Measurements from ENCODE around the gene ATP6V0B.

The ATP6V0B gene

DNA sequence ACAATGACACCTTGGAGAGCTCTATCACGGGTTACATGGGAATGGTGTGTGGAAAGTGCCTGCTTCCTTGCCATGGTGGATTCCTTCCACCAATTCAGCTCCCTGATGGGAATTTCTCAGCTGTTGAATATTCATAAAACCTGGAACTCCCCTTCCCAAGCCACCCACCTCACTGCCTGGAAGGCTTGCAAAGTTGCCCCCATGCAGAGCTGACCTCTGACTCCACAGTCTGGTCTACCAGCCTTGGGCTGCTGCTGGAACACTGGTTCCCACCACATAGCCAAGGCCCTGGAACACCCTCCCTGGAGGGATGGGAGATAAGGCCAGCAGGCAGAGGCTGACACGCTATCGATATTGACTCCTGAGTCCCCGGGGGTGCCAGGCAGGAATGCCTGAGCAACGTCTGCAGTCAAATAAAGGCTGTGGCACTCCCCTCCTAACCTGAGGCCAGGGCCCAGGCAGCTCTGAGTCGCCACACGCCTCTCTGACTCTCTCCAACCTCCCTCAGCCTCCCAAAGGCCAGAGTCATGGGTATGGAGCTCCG is 25.4 kb downstream of the ATP6V0B start:
- no peaks in the 10 kb centered on the region for H3K4me1 ChIP-seq (ENCODE audit: insufficient read depth, low read length)
- H3K27ac ChIP-seq (ENCODE audit: low read depth, low read length) = no peak overlapping the region
- H3K27me3 ChIP-seq (ENCODE audit: control insufficient read depth in 1 of 2, insufficient read depth in 2 of 2, low read length in 2 of 2) = no peaks in the 10 kb centered on the region
- H3K9ac ChIP-seq (ENCODE audit: low read length) = no peak overlapping the region
- no peaks in the 10 kb centered on the region for H3K9me3 ChIP-seq (ENCODE audit: low read length)
- no peak overlapping the region for H3K4me3 ChIP-seq (ENCODE audit: low read depth in 1 of 2, low read length in 2 of 2)
- H3K36me3 ChIP-seq (ENCODE audit: insufficient read depth, low read length) = peaks cover 11% of the 10 kb centered on the region

DNA sequence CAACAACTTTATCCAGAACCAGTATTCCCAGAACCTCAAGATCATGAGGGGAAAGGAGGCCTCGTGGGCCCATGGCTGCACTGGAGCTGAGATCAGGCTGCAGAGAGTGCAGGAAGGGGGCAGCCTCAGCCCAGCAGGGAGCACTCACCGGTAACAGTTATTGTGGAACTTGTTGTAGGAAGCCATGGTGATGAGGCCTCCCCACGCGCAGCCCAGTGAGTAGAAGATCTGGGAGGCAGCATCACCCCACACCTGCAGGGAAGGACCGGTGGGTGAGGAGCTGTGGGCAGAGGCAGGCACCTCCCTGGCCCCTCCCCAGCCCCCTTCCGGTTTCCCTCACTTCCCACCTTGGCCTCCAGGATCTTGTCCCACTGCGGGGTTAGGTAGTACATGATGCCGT is 27.4 kb downstream of the ATP6V0B start:
- peaks cover 5% of the 10 kb centered on the region for H3K4me1 ChIP-seq (ENCODE audit: insufficient read depth, low read length)
- peaks cover 11% of the 10 kb centered on the region for H3K36me3 ChIP-seq (ENCODE audit: insufficient read depth, low read length)
- no peak overlapping the region for H3K27ac ChIP-seq (ENCODE audit: low read depth, low read length)
- H3K9me3 ChIP-seq (ENCODE audit: low read length) = no peaks in the 10 kb centered on the region
- H3K27me3 ChIP-seq (ENCODE audit: control insufficient read depth in 1 of 2, insufficient read depth in 2 of 2, low read length in 2 of 2) = no peaks in the 10 kb centered on the region
- no peak overlapping the region for H3K9ac ChIP-seq (ENCODE audit: low read length)
- H3K4me3 ChIP-seq (ENCODE audit: low read depth in 1 of 2, low read length in 2 of 2) = no peak overlapping the region

DNA sequence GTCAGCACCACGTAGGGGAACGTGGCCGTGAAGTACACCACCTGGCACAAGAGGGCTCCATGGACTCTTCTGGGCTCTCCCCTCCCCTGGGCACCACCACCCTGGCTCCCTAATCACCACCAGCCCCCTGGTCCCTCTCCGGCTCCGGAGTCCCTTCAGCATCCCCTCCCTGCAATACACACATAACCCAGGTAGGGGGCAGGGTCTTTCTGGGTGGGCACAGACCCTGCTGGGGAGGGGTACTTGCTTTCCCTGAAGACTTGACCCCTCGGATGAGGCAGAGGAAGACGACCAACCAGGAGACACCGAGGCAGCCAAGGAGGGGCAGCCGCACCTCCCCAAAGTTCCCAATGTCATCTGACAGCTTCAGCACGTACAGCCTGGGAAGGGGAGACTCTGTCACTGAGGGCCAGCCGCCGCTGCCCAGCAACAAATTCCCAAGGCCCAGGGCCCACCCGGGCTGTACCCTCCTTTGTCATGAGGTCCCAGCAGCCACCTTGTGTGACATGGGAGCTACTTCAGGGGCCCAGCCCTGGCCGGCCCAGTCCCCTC is 27.9 kb downstream of the ATP6V0B start:
- H3K36me3 ChIP-seq (ENCODE audit: insufficient read depth, low read length) = peaks cover 11% of the 10 kb centered on the region
- no peak overlapping the region for H3K4me3 ChIP-seq (ENCODE audit: low read depth in 1 of 2, low read length in 2 of 2)
- H3K27me3 ChIP-seq (ENCODE audit: control insufficient read depth in 1 of 2, insufficient read depth in 2 of 2, low read length in 2 of 2) = no peaks in the 10 kb centered on the region
- H3K27ac ChIP-seq (ENCODE audit: low read depth, low read length) = no peak overlapping the region
- H3K9ac ChIP-seq (ENCODE audit: low read length) = no peak overlapping the region
- no peaks in the 10 kb centered on the region for H3K9me3 ChIP-seq (ENCODE audit: low read length)
- H3K4me1 ChIP-seq (ENCODE audit: insufficient read depth, low read length) = peaks cover 5% of the 10 kb centered on the region

DNA sequence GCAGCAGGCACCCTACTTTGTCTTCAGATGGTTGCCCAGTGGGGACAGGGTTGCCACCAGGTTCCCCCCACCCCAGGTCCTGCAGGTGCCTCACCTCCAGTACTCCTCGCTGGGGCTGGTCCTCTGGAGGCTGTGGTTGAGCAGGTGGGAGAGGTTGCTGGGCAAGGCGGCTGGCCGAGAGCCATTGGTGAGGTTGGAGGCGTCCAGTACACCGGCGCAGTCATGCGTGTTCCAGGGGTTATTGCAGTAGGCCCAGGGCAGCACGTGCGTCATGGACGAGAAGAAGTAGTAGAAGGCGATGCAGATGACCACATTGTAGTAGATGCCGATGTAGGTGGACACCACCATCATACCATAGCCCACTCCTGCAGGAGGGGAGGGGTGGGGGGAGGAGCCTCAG is 33.5 kb downstream of the ATP6V0B start:
- H3K9me3 ChIP-seq (ENCODE audit: low read length) = no peaks in the 10 kb centered on the region
- H3K9ac ChIP-seq (ENCODE audit: low read length) = no peak overlapping the region
- H3K36me3 ChIP-seq (ENCODE audit: insufficient read depth, low read length) = no peaks in the 10 kb centered on the region
- no peak overlapping the region for H3K4me3 ChIP-seq (ENCODE audit: low read depth in 1 of 2, low read length in 2 of 2)
- no peak overlapping the region for H3K27ac ChIP-seq (ENCODE audit: low read depth, low read length)
- H3K4me1 ChIP-seq (ENCODE audit: insufficient read depth, low read length) = peaks cover 5% of the 10 kb centered on the region
- no peaks in the 10 kb centered on the region for H3K27me3 ChIP-seq (ENCODE audit: control insufficient read depth in 1 of 2, insufficient read depth in 2 of 2, low read length in 2 of 2)

DNA sequence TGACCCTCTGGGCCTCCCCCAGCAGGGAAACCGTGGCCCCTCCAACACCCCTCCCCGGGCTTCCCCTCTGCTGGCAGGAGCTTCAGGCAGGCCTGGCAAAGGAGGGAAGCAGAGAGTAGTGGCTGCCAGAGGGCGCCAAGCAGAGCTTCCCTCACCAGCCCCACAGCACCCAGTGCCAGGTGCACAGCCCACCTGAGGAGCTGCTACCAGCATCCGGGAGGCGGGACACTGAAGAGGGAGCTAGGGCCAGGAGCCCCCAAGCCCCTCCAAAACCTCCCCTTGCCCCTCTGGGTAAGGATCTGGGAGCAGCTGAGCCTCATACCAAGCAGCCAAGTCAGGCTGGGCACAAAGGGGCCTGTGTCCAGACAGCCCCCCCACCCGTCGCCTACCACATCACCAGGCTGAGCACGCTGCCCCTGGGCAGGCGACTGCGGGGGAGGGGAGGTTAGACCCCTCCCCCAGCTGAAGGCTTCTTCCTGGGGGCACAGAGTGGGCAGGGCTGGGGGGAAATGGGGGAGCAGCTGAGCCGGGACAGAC is 36.2 kb downstream of the ATP6V0B start:
- Histone ChIP-seq H3K9me3 (ENCODE audit: low read length) (no peaks in the 10 kb centered on the region), H3K27ac (ENCODE audit: low read depth, low read length) (no peak overlapping the region), H3K4me3 (ENCODE audit: low read depth in 1 of 2, low read length in 2 of 2) (no peak overlapping the region), H3K9ac (ENCODE audit: low read length) (no peak overlapping the region), H3K36me3 (ENCODE audit: insufficient read depth, low read length) (no peaks in the 10 kb centered on the region), H3K27me3 (ENCODE audit: control insufficient read depth in 1 of 2, insufficient read depth in 2 of 2, low read length in 2 of 2) (no peaks in the 10 kb centered on the region), H3K4me1 (ENCODE audit: insufficient read depth, low read length) (peaks cover 2% of the 10 kb centered on the region)

DNA sequence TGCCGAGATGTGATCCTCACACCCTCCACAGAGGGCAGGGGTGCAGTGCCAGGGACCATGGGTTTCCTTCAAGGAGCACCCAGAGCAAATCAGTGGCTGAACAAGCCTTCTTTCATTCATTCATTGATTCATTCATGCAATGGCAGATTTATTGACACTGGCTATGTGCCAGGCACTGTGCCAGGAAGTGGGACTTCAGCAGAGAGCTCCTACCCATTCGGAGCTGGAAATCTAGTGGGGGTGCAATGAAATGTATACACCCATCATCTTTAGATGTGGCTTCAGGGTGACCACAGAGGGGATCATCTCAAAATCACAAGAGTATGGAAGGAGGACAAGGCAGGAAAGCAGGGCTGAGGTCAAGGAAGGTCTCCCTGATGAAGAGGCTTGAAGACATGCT is 37.6 kb downstream of the ATP6V0B start:
- H3K4me1 ChIP-seq (ENCODE audit: insufficient read depth, low read length) = no peaks in the 10 kb centered on the region
- H3K4me3 ChIP-seq (ENCODE audit: low read depth in 1 of 2, low read length in 2 of 2) = no peak overlapping the region
- no peaks in the 10 kb centered on the region for H3K9me3 ChIP-seq (ENCODE audit: low read length)
- no peak overlapping the region for H3K9ac ChIP-seq (ENCODE audit: low read length)
- no peak overlapping the region for H3K27ac ChIP-seq (ENCODE audit: low read depth, low read length)
- H3K27me3 ChIP-seq (ENCODE audit: control insufficient read depth in 1 of 2, insufficient read depth in 2 of 2, low read length in 2 of 2) = no peaks in the 10 kb centered on the region
- no peaks in the 10 kb centered on the region for H3K36me3 ChIP-seq (ENCODE audit: insufficient read depth, low read length)

DNA sequence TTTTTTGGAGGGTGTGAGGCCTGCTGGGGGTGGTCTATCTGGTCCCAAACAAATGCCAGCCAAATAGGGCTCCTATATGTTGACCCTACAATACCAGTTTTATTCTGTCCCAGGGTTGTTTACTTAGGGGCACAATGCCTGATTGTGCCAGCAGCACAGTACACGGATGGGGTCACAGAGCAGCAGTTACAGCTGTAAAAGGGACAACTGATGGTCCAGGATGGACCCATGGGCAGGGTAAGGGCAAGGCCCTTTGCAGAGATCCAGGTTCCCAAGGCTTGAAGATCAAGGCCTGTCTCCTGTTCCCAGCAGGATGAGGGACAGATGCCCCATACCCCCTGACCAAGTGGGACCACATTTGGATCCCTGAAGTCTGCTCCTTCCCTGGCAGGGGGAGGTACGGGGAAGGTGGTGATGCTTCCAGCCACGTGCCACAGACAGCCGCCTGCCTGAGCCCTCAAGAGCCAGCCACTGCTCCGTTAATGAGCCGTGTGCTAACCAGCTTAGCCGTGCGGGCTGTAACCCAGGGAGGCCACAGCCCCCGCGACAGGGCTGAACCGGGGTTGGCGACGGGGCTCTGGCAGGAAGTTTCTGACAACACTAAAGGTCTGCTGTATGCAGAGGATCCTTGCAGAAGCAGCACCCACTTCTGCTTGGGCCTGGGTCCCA is 38.3 kb downstream of the ATP6V0B start:
- Histone ChIP-seq H3K9ac (ENCODE audit: low read length) (no peak overlapping the region), H3K9me3 (ENCODE audit: low read length) (no peaks in the 10 kb centered on the region), H3K4me1 (ENCODE audit: insufficient read depth, low read length) (no peaks in the 10 kb centered on the region), H3K36me3 (ENCODE audit: insufficient read depth, low read length) (no peaks in the 10 kb centered on the region), H3K27me3 (ENCODE audit: control insufficient read depth in 1 of 2, insufficient read depth in 2 of 2, low read length in 2 of 2) (no peaks in the 10 kb centered on the region), H3K4me3 (ENCODE audit: low read depth in 1 of 2, low read length in 2 of 2) (no peak overlapping the region), H3K27ac (ENCODE audit: low read depth, low read length) (no peak overlapping the region)

DNA sequence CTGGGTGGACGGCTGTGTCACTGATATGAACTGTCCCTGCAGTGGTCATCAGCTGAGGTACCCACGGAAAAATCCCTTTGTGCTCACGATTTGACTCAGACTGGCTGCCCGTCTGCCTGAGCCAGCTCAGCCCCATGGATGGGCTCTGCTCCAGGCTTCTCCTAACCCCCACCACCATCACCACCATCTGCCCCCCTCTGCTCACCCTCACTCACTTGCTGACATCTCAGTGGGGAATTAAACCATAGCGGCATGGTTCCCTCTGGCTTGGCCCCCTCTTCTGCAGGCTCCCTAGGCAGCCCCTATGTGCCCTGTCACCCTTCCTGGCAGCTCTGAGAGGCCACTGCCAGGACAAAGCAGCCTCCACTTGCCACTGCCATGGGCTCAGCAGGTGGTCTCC is 39.2 kb downstream of the ATP6V0B start:
- Histone ChIP-seq H3K27me3 (ENCODE audit: control insufficient read depth in 1 of 2, insufficient read depth in 2 of 2, low read length in 2 of 2) (no peaks in the 10 kb centered on the region), H3K36me3 (ENCODE audit: insufficient read depth, low read length) (no peaks in the 10 kb centered on the region), H3K9ac (ENCODE audit: low read length) (no peak overlapping the region), H3K4me1 (ENCODE audit: insufficient read depth, low read length) (no peaks in the 10 kb centered on the region), H3K9me3 (ENCODE audit: low read length) (no peaks in the 10 kb centered on the region), H3K27ac (ENCODE audit: low read depth, low read length) (no peak overlapping the region), H3K4me3 (ENCODE audit: low read depth in 1 of 2, low read length in 2 of 2) (no peak overlapping the region)

DNA sequence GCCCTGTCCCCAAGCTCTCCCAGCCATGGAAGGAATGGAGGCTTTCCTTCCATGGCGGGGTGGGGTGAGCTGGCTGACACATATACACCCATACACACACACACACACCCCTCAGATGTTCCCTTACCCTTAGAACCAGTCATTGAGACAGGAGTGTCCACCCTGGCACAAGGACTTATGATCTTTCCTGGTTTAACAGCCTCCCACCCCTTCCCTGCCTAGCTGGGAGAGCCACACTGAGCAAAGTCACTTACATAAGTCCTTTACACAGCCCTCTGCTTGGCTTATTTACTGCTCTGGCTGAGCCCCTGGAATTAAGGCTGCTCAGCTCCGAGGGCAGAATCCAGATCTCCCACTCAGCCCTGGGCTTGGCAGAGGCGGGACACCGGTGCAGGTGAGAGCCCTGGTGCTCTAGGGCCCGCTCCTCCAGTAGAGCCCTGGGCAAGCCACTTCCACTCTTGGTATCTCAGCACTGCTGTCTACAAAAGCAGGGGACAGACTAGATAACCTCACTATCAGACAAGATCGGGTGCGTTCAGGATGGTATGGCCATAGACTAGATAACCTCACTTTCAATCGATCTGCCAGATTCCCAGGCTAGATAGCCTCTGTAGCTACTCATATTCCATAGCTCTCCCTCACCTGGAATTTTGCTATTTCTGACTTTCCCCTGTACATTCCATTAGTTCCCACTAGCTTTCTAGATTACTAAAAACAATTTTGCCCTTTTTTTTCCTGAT is 39.8 kb downstream of the ATP6V0B start:
- Histone ChIP-seq H3K4me3 (ENCODE audit: low read depth in 1 of 2, low read length in 2 of 2) (no peak overlapping the region), H3K27ac (ENCODE audit: low read depth, low read length) (no peak overlapping the region)

DNA sequence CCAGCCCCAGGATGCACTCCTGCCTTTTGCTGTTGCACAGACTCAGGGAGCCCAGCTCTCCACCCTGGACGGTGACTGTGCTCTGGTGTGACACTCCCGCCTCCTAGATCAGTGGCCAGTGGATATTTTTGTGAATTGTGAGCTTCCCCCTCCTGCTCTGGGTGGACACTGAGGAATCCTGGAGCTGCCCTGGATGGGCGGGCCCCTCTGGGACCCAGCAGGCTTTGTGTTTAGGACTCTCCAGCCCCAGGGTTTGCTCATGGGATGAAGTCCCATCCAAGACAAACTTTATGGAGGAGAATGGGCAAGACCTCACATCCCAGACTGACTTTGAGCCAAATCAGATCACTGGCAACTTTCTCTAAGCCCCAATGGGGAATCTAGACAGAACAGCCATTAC is 40.4 kb downstream of the ATP6V0B start:
- Histone ChIP-seq H3K9ac (ENCODE audit: low read length) (no peak overlapping the region), H3K36me3 (ENCODE audit: insufficient read depth, low read length) (peaks cover 3% of the 10 kb centered on the region), H3K9me3 (ENCODE audit: low read length) (no peaks in the 10 kb centered on the region), H3K4me1 (ENCODE audit: insufficient read depth, low read length) (no peaks in the 10 kb centered on the region), H3K27ac (ENCODE audit: low read depth, low read length) (no peak overlapping the region), H3K27me3 (ENCODE audit: control insufficient read depth in 1 of 2, insufficient read depth in 2 of 2, low read length in 2 of 2) (no peaks in the 10 kb centered on the region), H3K4me3 (ENCODE audit: low read depth in 1 of 2, low read length in 2 of 2) (no peak overlapping the region)

More for the DNA sequence above, 39.8 kb downstream of the ATP6V0B start:
- H3K4me1 ChIP-seq (ENCODE audit: insufficient read depth, low read length) = no peaks in the 10 kb centered on the region
- no peaks in the 10 kb centered on the region for H3K36me3 ChIP-seq (ENCODE audit: insufficient read depth, low read length)
- no peaks in the 10 kb centered on the region for H3K9me3 ChIP-seq (ENCODE audit: low read length)
- H3K9ac ChIP-seq (ENCODE audit: low read length) = no peak overlapping the region
- no peaks in the 10 kb centered on the region for H3K27me3 ChIP-seq (ENCODE audit: control insufficient read depth in 1 of 2, insufficient read depth in 2 of 2, low read length in 2 of 2)

DNA sequence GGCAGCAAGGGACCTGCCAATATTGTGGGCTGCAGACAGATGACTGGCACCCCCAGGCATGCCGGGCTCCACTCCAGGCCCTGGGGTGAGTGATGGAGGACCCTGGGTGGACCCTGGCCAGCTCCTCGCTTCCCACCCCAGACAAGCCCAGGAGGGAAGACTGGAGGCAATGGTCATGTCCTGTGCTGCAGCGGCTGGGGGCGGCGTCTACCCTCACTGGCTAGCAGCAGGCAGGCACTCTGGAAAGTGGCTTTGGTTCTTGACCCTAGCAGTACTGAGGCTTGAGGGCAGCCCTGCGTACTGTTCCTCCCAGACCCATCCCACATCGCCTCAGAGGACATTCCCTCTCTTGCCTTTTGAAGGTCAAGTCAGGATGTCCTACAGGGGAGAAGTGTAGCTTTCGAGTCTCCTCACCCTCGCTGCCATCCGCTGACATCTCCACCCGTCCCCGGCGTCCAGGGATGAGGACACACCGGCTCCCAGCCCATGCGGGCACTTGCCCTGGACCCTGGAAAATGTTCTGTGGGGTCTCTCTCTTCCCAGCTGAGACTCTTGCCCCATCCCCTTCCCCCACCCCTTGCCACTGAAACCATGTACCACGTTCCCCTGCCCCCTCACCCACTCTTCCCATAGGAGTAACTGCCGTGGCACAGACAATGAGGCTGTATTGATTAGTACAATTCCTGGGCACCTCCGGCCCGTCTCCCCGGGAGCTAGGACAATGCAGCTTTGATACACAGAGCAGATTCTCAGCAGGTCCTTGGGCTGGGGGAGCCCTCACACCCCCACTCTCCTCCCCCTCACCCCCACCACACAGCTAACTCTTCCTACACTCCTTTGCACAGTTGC is 41.5 kb downstream of the ATP6V0B start:
- Histone ChIP-seq H3K4me1 (ENCODE audit: insufficient read depth, low read length) (no peaks in the 10 kb centered on the region), H3K36me3 (ENCODE audit: insufficient read depth, low read length) (peaks cover 5% of the 10 kb centered on the region), H3K27ac (ENCODE audit: low read depth, low read length) (no peak overlapping the region), H3K27me3 (ENCODE audit: control insufficient read depth in 1 of 2, insufficient read depth in 2 of 2, low read length in 2 of 2) (no peaks in the 10 kb centered on the region), H3K4me3 (ENCODE audit: low read depth in 1 of 2, low read length in 2 of 2) (no peak overlapping the region), H3K9me3 (ENCODE audit: low read length) (no peaks in the 10 kb centered on the region), H3K9ac (ENCODE audit: low read length) (no peak overlapping the region)
